Liver (tissue), 9 donors: ENCODE measurements around the gene DRC1. TPM values are rescaled to one million over a fixed set of nuclear protein-coding genes. Genes with fewer than 3 reads are reported as not detected.

Experiments
- DNase-seq: peaks from one replicate; pipeline ENCODE4 v3.0.0-alpha.2; 2017; ENCODE audit warnings: low spot score
- H3K27ac ChIP-seq, 2 donors: one replicate each; pipeline ENCODE4 v1.7.0; 2013; ENCODE audit warnings: inconsistent platforms in 2 of 2, low read length in 2 of 2, control low read depth in 1 of 2, low read depth in 1 of 2, mild to moderate bottlenecking in 1 of 2
- H3K27me3 ChIP-seq, 4 donors: one replicate each; pipeline versions ENCODE4 v1.6.1 to v1.7.0; 2013; ENCODE audit warnings: low read length in 3 of 4, inconsistent platforms in 1 of 4, mild to moderate bottlenecking in 1 of 4, moderate library complexity in 1 of 4; ENCODE audit not compliant: control insufficient read depth in 4 of 4, insufficient read depth in 4 of 4
- H3K36me3 ChIP-seq, 4 donors: one replicate each; pipeline versions ENCODE4 v1.6.1 to v1.7.0; 2013; ENCODE audit warnings: low read length in 3 of 4, mild to moderate bottlenecking in 3 of 4, low read depth in 1 of 4, moderate library complexity in 1 of 4; ENCODE audit not compliant: control insufficient read depth in 4 of 4, insufficient read depth in 3 of 4
- H3K4me1 ChIP-seq, 4 donors: one replicate each; pipeline versions ENCODE4 v1.6.1 to v1.7.0; 2013; ENCODE audit warnings: low read length in 3 of 4, mild to moderate bottlenecking in 3 of 4, moderate library complexity in 1 of 4; ENCODE audit not compliant: control insufficient read depth in 4 of 4, insufficient read depth in 4 of 4
- H3K4me3 ChIP-seq, 3 donors: one replicate each; pipeline versions ENCODE4 v1.6.1 to v1.7.0; 2013; ENCODE audit warnings: low read length in 3 of 3, control low read depth in 1 of 3, low read depth in 1 of 3, mild to moderate bottlenecking in 1 of 3
- H3K9ac ChIP-seq, 2 donors: one replicate each; pipeline ENCODE4 v1.7.0; 2013; ENCODE audit warnings: low read length in 2 of 2, mild to moderate bottlenecking in 2 of 2, moderate library complexity in 2 of 2, control low read depth in 1 of 2, low read depth in 1 of 2
- H3K9me3 ChIP-seq, 4 donors: one replicate each; pipeline versions ENCODE4 v1.6.1 to v1.7.0; 2013; ENCODE audit warnings: low read length in 3 of 4; ENCODE audit not compliant: control insufficient read depth in 4 of 4
- ATF3 ChIP-seq: IDR thresholded peaks from 2 replicates; pipeline ENCODE4 v1.6.1; 2016; ENCODE audit warnings: antibody characterized with exemption
- CTCF ChIP-seq: fragments of 150-350 bp; IDR thresholded peaks from 2 replicates; pipeline ENCODE4 v1.5.1; 2017; ENCODE audit warnings: improper control_type of control experiment, low read depth, low read length; ENCODE audit not compliant: missing input control
- EGR1 ChIP-seq, 2 donors: IDR thresholded peaks; 2 replicates each; pipeline ENCODE4 v1.6.1; 2016 to 2018; ENCODE audit warnings: antibody characterized with exemption in 2 of 2, low read depth in 2 of 2
- FOXA1 ChIP-seq: IDR thresholded peaks from 2 replicates; pipeline ENCODE4 v1.6.1; 2016; ENCODE audit warnings: antibody characterized with exemption
- FOXA2 ChIP-seq: IDR thresholded peaks from 2 replicates; pipeline ENCODE4 v1.6.1; 2016; ENCODE audit warnings: antibody characterized with exemption
- GABPA ChIP-seq, 2 donors: IDR thresholded peaks in 1 of 2; conservative IDR thresholded peaks in 1 of 2; 2 replicates each; pipeline ENCODE4 v1.6.1; 2016; ENCODE audit warnings: antibody characterized with exemption in 2 of 2, mild to moderate bottlenecking in 1 of 2, moderate library complexity in 1 of 2
- HNF4A ChIP-seq, 2 donors: conservative IDR thresholded peaks; 2 replicates each; pipeline ENCODE4 v1.6.1; 2016; ENCODE audit warnings: antibody characterized with exemption in 2 of 2, mild to moderate bottlenecking in 2 of 2
- HNF4G ChIP-seq: IDR thresholded peaks from 2 replicates; pipeline ENCODE4 v1.6.1; 2016; ENCODE audit warnings: antibody characterized with exemption
- JUND ChIP-seq, 2 donors: IDR thresholded peaks; 2 replicates each; pipeline ENCODE4 v1.6.1; 2016; ENCODE audit warnings: antibody characterized with exemption in 2 of 2
- MAX ChIP-seq: IDR thresholded peaks from 2 replicates; pipeline ENCODE4 v1.6.1; 2016; ENCODE audit warnings: antibody characterized with exemption
- NR2F2 ChIP-seq: IDR thresholded peaks from 2 replicates; pipeline ENCODE4 v1.6.1; 2016; ENCODE audit warnings: antibody characterized with exemption
- RAD21 ChIP-seq, 2 donors: IDR thresholded peaks; 2 replicates each; pipeline ENCODE4 v1.6.1; 2016; ENCODE audit warnings: antibody characterized with exemption in 2 of 2, mild to moderate bottlenecking in 2 of 2
- REST ChIP-seq: IDR thresholded peaks from 2 replicates; pipeline ENCODE4 v1.6.1; 2016; ENCODE audit warnings: antibody characterized with exemption, mild to moderate bottlenecking
- RXRA ChIP-seq, 2 donors: IDR thresholded peaks; 2 replicates each; pipeline ENCODE4 v1.6.1; 2017 to 2018; ENCODE audit warnings: antibody characterized with exemption in 2 of 2, mild to moderate bottlenecking in 1 of 2
- SP1 ChIP-seq: IDR thresholded peaks from 2 replicates; pipeline ENCODE4 v1.6.1; 2018; ENCODE audit warnings: antibody characterized with exemption, mild to moderate bottlenecking
- TAF1 ChIP-seq: conservative IDR thresholded peaks from 2 replicates; pipeline ENCODE4 v1.6.1; 2016; ENCODE audit warnings: antibody characterized with exemption, mild to moderate bottlenecking
- YY1 ChIP-seq: IDR thresholded peaks from 2 replicates; pipeline ENCODE4 v1.6.1; 2016; ENCODE audit warnings: antibody characterized with exemption, mild to moderate bottlenecking
- ZBTB33 ChIP-seq: IDR thresholded peaks from 2 replicates; pipeline ENCODE4 v1.6.1; 2016; ENCODE audit warnings: antibody characterized with exemption
- WGBS: extraction: QIAGEN DNeasy Blood & Tissue Kit; methylation state at CpG from one replicate; pipeline ENCODE4 v1.1.7; 2013; 5-methylcytosine and 5-hydroxymethylcytosine counted together
- polyA plus RNA-seq, 2 donors: library from polyadenylated mRNA; stranded (reverse) in 1 of 2; unstranded in 1 of 2; fragments of 200-250 nt in 1 of 2; fragments of >200 nt in 1 of 2; fragmentation: Nextera tagmentation in 1 of 2; extraction: Ambion mirVana in 1 of 2; gene quantifications; one replicate each; pipeline versions ENCODE4 v1.2.1 to v1.2.3, GENCODE V29; 2013 to 2015
- total RNA-seq, 2 donors: library from RNA; depleted of rRNA; stranded (reverse); fragments of >200 nt; gene quantifications; one replicate each; pipeline ENCODE4 v1.2.3, GENCODE V29; 2014
- donor health status: healthy.
- donor health status: healthy.
- donor health status: healthy.
- donor health status: healthy.
- donor health status: healthy.

Gene DRC1
- total and polyA plus RNA-seq, 4 donors, result 0.28 TPM; not detected in 3

GRCh38 chr2:26455037-26455669 is 53.4 kb downstream of the DRC1 start (continued):
- TF ChIP-seq ZBTB33, result no peak
- TF ChIP-seq SP1, result no peak
- TF ChIP-seq RAD21 (IDR thresholded peaks at IDR 0.05), result no peak
- TF ChIP-seq FOXA1, result no peak
- no peak for TF ChIP-seq JUND (IDR thresholded peaks at IDR 0.05)

GRCh38 chr2:26455670-26456439 is 54.1 kb downstream of the DRC1 start:
- H3K27me3 ChIP-seq, result no peaks in the 10 kb centered on the region
- DNase-seq, result no peak
- H3K4me3 ChIP-seq, result no peak overlapping the region
- 79% methylated on average over 18 of the region's 18 CpGs for WGBS
- H3K4me1 ChIP-seq, result peaks cover 0 to 6% (median 0%) of the 10 kb centered on the region in 4 donors
- no peak overlapping the region for H3K9ac ChIP-seq
- H3K36me3 ChIP-seq, result no peaks in the 10 kb centered on the region
- TF ChIP-seq HNF4A (conservative IDR thresholded peaks at IDR 0.05) (peak; percentile 50 to 57), SP1 (peak; percentile 32), RXRA (IDR thresholded peaks at IDR 0.05) (peak in 1 of 2 donors; percentile 38), GABPA (IDR thresholded peaks at IDR 0.05 in 1 of 2, conservative IDR thresholded peaks at IDR 0.05 in 1 of 2) (no peak)
- H3K27ac ChIP-seq, result peak overlapping the region in 1 of 2 donors; percentile 18
- no peaks in the 10 kb centered on the region for H3K9me3 ChIP-seq

GRCh38 chr2:26456440-26457250 is 54.9 kb downstream of the DRC1 start:
- H3K27ac ChIP-seq, result peak overlapping the region in 1 of 2 donors; percentile 18
- no peak overlapping the region for H3K9ac ChIP-seq
- H3K4me3 ChIP-seq, result no peak overlapping the region
- H3K4me1 ChIP-seq, result peaks cover 0 to 6% (median 0%) of the 10 kb centered on the region in 4 donors
- DNase-seq, result no peak
- no peaks in the 10 kb centered on the region for H3K9me3 ChIP-seq
- 93% methylated on average over 10 of the region's 10 CpGs for WGBS
- no peaks in the 10 kb centered on the region for H3K27me3 ChIP-seq
- no peaks in the 10 kb centered on the region for H3K36me3 ChIP-seq
- TF ChIP-seq FOXA1 (no peak), RXRA (IDR thresholded peaks at IDR 0.05) (peak in 1 of 2 donors; percentile 29), HNF4A (conservative IDR thresholded peaks at IDR 0.05) (peak; percentile 77 to 81), SP1 (peak; percentile 51), JUND (IDR thresholded peaks at IDR 0.05) (peak in 1 of 2 donors; percentile 71), YY1 (no peak), RAD21 (IDR thresholded peaks at IDR 0.05) (no peak), MAX (no peak), EGR1 (IDR thresholded peaks at IDR 0.05; ENCODE audit: low read depth in 2 of 2) (no peak), NR2F2 (no peak), CTCF (no peak), FOXA2 (no peak), GABPA (IDR thresholded peaks at IDR 0.05 in 1 of 2, conservative IDR thresholded peaks at IDR 0.05 in 1 of 2) (no peak), HNF4G (no peak), REST (no peak), ATF3 (no peak), TAF1 (no peak)
